Kidney epithelial cell (primary cell): ENCODE data around the gene RPE. TPM values are rescaled to one million over a fixed set of nuclear protein-coding genes. Genes with fewer than 3 reads are reported as not detected.

Experiments used
- DNase-seq: peaks from one replicate; pipeline ENCODE4 v3.0.0-alpha.2; 2010; ENCODE audit warnings: low read depth
- H3K27me3 ChIP-seq: 2 replicates; pipeline ENCODE4 v1.6.0; 2011; ENCODE audit warnings: low read length; ENCODE audit not compliant: control insufficient read depth, insufficient read depth
- H3K36me3 ChIP-seq: 2 replicates; pipeline ENCODE4 v1.5.1; 2011; ENCODE audit warnings: low read length; ENCODE audit not compliant: control insufficient read depth, insufficient read depth
- H3K4me3 ChIP-seq: 2 replicates; pipeline ENCODE4 v1.5.1; 2011; ENCODE audit warnings: low read depth, mild to moderate bottlenecking, control low read depth, low read length
- total RNA-seq: library from RNA; depleted of rRNA; stranded (reverse); fragments of >200 nt; gene quantifications from 2 replicates; pipeline ENCODE4 v1.2.3, GENCODE V29; 2015
- TF ChIP-seq, protein P1 (sequence below): IDR thresholded peaks from 2 replicates; pipeline ENCODE4 v1.5.1; 2011; ENCODE audit warnings: mild to moderate bottlenecking, moderate library complexity, low read length, control low read depth, inconsistent platforms; ENCODE audit not compliant: insufficient read depth, poor library complexity, severe bottlenecking

RPE gene
- total RNA-seq, 1 donor from 2014 or later = 59.1 TPM

DNA sequence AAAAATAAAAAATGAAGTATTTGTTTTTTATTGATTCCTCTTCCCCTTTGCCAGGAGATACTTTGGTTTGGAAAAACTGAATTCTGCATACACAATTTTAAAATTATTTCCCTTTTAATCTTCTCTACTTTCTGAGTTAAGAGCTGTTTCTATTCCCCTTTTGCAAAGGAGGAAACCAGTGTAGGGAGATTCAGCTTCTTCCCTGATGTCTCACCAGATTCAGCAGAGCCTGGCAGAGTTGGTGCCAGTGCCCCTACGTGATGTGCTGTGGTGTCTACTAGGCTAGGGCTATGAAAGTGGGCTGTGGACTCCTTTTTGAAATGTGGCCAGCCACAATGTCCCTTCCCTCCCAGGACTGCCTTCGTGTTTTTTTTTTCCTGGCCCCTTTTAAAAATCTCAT lies 2.4 kb downstream of the RPE start:
- TF ChIP-seq, protein P1, sequence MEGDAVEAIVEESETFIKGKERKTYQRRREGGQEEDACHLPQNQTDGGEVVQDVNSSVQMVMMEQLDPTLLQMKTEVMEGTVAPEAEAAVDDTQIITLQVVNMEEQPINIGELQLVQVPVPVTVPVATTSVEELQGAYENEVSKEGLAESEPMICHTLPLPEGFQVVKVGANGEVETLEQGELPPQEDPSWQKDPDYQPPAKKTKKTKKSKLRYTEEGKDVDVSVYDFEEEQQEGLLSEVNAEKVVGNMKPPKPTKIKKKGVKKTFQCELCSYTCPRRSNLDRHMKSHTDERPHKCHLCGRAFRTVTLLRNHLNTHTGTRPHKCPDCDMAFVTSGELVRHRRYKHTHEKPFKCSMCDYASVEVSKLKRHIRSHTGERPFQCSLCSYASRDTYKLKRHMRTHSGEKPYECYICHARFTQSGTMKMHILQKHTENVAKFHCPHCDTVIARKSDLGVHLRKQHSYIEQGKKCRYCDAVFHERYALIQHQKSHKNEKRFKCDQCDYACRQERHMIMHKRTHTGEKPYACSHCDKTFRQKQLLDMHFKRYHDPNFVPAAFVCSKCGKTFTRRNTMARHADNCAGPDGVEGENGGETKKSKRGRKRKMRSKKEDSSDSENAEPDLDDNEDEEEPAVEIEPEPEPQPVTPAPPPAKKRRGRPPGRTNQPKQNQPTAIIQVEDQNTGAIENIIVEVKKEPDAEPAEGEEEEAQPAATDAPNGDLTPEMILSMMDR = no peak
- no peaks in the 10 kb centered on the region for H3K36me3 ChIP-seq

DNA sequence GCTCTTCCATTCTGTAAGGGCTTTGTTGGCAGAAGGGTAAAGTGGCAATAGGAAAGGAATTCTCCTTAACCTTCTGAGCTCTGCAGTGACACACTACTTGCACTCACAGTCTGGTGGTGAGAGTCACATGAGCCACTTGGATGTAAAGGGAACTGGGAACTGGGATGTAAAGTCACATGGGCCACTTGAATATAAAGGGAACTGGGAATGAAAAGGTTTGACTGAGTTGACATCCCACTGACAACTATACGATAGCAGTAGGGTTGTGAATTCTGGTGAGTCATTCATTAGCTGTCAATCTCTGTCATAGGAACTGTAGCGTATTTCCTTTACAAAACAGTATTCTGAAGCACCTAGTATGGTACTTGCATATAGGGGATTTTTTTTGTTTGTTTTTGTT lies 5.5 kb downstream of the RPE start:
- Histone ChIP-seq H3K4me3 (no peak overlapping the region), H3K27me3 (no peaks in the 10 kb centered on the region), H3K36me3 (no peaks in the 10 kb centered on the region)
- TF ChIP-seq, protein P1 = no peak
- no peak for DNase-seq

More for the DNA sequence above, 2.4 kb downstream of the RPE start:
- no peaks in the 10 kb centered on the region for H3K27me3 ChIP-seq
- no peak overlapping the region for H3K4me3 ChIP-seq
- no peak for DNase-seq

DNA sequence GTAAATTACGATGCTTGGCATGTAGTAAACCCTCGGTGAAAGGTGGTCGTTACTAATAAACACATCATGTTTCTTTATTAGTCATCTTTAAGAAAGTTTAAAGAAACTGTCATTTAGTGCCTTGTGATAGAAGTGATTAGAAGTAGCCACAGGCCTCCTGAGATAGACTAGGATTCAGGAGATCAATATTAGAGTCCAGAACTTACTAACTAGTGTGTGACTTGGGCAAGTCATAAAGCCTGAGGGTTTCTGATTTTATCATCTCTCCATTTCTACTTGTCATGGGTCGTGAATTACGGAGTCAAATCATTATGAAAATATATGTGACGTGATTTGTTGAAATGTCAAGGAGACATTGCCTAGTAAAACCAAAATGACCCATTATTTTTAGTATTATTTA lies 6.7 kb downstream of the RPE start:
- Histone ChIP-seq H3K4me3 (no peak overlapping the region), H3K27me3 (no peaks in the 10 kb centered on the region), H3K36me3 (no peaks in the 10 kb centered on the region)
- no peak for DNase-seq
- TF ChIP-seq, protein P1 = no peak

DNA sequence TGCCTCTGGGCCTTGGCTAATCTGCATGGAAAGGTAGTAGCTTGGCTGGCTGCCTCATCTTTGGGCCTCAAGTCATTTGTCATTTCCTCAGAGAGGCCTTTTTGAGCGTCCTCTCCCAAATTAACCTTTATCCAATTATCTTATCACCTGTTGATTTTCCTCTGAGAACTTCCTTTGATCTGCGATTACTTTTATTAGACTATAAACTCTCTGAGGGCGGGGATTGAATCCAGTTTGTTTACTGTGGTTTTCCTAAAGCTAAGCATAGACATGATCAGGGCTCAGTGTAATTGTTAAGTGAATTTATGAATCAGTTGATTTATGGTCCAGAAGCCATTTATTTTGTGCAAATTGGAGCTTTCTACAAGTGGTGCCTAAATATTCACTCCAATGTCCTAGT lies 7.5 kb downstream of the RPE start:
- Histone ChIP-seq H3K4me3 (no peak overlapping the region), H3K27me3 (no peaks in the 10 kb centered on the region), H3K36me3 (no peaks in the 10 kb centered on the region)
- TF ChIP-seq, protein P1 = no peak
- no peak for DNase-seq

DNA sequence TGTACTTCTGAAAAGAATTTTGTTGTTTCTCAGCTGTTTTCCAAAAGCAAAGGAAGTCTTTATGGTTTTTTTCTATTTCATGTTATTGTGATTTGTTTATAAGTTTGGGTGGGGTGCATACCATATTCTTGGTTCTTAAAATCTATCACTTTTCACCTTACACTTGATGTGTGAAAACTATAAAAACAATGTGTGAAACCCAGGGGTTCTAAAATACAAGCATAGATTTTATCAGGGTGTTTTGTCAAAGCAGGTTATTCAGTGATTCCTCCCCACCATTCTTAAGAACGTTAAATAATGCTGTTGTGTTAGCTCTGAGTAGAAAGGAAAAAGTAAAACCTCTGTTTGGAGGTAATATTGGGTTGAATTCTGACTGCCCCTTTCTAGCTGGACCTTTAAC lies 17.7 kb downstream of the RPE start:
- Histone ChIP-seq H3K36me3 (no peaks in the 10 kb centered on the region), H3K4me3 (no peak overlapping the region), H3K27me3 (no peaks in the 10 kb centered on the region)
- no peak for DNase-seq
- TF ChIP-seq, protein P1 = no peak

DNA sequence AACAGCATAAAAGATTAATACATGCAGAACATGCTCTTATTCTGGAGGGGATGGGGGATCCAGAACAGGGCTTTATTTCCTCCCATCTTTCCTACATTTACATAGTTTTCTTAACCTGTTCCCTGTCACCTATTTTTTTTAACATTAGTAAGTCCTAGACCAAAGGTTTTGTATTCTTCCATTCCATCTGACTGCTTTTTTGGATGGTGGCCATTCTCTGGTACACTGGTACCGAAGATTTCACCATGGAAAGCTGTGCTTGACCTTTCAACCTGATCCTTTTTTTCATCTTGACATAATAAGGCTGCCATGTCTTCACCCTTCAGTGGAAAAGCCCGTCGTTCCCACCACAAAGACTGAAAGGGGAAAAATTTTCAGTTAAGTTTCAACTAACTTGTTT lies 20.4 kb downstream of the RPE start:
- no peaks in the 10 kb centered on the region for H3K36me3 ChIP-seq
- no peak for DNase-seq
- H3K4me3 ChIP-seq = no peak overlapping the region
- TF ChIP-seq, protein P1 = no peak
- no peaks in the 10 kb centered on the region for H3K27me3 ChIP-seq
